NCI-H460 (cell line): ENCODE data around the gene PTPN5. TPM values are rescaled to one million over a fixed set of nuclear protein-coding genes. Genes with fewer than 3 reads are reported as not detected.
A peak's percentile ranks its signal among the peaks of the same experiment; 100 is the strongest.

Source experiments
- DNase-seq: peaks from one replicate; pipeline ENCODE4 v3.0.0-alpha.2; 2016; ENCODE audit warnings: low read depth; ENCODE audit errors: extremely low read depth
- total RNA-seq: library from RNA; depleted of rRNA; stranded (reverse); fragments of >200 nt; shearing (Covaris generic); gene quantifications from 2 replicates; pipeline ENCODE4 v1.2.3, GENCODE V29; 2014

PTPN5 gene
- total RNA-seq, 1 experiment from 2014 or later, result not detected

DNA sequence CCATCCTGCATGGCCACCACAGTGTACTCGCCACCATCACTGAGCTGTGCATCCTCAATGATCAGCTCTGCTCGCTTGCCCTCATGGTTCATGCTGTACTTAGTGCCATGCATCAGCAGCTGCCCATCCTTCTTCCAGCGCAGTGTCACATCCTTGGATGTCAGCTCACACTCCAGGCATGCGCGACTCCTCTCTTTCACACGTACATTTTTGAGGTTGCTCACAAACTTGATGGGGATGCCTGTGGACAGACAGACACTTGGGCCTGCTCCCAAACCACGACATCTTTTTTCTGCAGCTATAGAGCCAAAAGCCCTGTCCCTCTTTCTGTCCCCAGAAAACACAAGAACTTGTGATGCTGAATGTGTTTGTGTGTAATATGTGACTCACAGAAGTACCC is 76.1 kb downstream of the PTPN5 start:
- DNase-seq, result no peak

DNA sequence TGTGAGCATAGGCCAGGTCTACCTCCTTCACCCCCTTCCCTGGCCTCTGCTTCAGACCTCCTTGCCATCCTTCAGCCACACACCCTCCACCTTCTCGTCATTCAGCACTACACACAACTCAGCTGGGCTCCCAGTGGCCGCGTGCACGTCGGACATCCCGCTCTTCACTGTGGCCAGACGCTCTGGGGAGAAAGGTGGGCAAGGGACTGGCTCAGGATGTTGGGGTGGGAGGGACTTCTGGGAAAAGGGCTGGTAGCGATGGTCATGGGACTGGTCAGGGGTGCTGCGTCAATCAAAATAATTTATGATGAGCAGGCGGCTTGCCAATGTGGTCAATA is 77.2 kb downstream of the PTPN5 start:
- no peak for DNase-seq

DNA sequence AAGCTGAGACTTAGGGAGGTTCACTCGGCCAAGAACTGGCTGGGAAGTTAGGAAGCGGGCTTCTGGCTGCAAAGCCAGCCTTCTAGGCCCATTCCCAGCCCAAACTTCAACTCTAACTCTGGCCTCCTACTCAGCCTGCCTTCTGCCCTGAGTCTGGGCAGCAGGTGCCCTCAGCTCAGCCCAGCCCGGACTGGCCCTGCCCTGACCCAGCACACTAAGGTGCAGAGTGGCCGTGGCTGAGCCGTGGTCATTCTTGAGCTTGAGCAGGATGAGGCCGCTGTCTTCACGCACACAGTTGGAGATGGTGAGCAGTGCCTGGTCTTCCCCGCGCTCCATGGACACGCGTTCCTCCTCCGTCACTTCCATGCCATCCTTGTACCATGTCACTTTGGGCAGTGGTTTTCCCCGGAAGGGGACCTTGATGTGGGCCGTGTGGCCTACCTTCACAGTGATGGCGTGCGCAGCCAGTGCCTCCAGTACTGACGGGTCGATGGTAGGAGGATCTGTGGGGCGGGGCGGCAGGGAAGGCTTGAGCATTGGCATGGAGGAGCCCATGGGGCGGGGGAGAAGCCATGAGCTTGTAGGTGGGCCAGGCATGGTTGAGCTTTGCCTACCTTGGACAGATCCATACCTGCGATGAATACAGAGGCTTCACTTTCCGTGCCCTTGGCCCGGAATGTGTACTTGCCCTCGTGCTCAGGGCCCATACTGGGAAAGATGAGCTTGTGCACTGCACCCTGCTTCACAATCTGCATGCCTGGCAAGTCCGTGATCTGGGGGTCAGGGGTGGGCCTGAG is 77.8 kb downstream of the PTPN5 start:
- DNase-seq, result no peak

DNA sequence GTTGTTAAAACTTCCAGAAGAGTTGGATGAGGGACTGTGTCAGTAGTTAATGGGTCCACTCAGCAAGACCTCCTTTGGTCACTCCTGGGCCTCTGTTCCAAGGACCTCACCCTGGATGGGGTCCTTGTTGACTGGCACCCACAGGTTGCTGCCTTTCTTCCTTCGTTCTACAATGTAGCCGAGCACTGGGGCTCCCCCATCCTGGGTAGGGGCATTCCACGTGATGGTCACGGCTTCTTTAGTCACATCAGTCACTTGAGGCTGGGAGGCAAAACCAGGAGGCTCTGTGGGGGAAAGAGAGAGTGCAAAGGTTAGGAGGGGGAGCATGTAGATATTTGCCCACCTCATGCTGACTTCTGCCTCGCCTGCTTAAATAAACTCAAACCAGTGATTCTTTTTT is 81.1 kb downstream of the PTPN5 start:
- no peak for DNase-seq

DNA sequence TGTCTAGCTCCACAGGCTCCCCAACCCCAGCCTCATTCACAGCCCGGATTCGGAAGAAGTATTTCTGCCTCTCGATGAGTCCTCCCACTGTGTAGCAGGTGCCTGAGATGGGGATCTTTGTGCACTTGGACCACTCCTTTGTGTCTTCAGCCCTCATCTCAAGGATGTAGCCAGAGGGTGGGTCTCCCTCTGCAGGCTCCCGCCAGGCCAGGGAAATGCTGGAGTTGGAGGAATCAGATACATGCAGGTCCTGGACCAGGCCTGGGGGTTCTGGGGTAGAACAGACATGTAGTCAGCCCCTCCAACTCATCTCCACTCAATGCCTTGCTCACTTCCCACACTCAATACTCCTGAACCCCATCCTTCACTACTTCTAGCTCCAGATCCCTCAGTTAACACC is 82.2 kb downstream of the PTPN5 start:
- DNase-seq, result no peak

DNA sequence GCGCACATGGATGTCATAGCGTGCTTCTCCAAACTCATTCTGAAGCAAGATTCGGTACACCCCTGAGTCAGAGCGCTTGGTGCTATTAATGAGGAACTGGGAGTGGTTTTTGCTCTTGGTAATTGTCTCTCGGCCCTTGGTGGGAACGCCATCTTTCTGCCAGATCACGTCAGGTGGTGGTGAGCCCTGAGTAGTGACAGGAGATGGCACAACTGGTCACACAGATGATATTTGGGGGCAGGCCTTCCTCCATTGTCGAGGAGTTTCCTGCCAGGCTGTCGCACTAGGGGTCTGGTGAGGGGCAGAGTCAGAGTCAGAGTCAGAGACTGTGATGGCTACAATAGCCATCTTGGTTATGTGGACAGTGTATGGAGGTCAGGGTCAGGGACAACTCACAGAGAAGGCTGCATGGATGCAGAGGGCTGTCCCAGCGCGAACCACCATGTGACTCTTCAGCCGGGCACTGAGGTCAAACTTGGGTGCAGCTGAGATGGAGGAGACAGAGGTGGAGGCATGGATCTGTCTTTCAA is 83.7 kb downstream of the PTPN5 start:
- no peak for DNase-seq

DNA sequence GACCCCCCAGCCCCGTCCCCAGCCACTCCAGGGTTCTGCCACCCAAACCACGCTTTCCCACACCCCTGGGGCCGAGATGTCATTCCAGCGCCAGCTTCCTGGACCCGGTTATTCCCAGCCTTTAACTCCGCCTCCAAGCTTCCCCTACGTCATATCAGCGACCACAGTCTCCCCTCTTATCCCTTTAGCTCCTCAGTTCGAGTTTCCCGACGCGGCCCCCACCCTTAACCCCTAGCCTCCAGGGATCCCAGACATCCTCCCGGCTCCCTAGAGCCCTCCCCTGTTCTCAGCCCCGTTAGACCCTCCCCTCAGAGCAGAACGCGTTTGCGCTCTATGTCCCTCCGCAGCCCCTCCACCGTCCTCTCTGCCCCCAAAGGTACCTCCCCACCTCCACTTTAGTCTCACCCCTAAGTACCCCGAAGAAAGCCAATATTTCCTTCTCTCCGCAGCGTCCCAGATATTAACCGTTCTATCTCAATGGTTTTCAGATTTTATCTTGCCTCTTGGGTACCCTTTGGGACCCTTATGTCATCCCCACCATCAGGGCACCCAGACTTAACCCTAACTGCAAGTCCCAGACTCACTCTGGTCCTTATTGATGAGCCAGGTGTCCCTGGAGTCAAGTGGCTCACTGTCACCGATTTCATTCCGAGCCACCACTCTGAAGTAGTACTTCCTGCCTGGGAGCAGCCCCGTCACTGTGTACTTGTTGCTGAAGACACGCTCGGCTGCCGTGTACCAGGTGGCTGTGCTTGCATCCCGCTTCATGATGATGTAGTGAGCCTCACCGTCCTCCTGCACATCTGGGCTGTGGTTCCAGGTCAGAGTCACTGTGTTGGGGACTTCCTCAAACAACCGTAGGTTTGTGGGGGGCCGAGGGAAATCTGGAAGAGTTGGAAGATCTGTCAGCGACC is 85.0 kb downstream of the PTPN5 start:
- no peak for DNase-seq

DNA sequence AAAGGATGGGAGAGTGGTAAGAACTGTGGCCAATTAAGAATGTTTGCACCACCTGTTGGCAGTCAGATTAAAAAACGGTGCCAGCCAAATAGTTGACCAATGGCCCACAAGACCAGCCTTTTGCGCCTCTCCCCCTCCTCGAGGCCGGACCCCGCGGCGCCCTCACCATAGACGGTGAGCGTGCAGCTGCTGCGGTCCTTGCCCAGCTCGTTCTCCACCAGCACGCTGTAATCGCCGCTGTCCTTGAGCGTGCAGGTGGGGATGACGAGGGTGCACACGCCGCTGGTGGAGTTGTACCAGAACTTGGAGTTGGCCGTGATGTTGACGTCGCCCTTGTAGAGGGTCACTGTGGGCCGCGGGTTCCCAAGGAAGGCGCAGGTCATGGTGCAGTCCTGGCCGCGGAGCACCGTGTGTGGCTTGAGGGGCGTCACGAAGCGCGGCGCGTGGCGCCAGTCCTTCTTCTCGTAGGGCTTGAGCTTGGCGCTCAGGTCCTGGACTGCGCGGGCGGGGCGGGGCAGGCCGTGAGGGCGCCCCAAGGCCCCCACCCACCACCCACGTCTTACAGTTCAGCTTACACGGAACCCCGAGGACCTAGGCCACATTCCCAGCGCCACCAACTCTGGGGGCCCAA is 85.8 kb downstream of the PTPN5 start:
- DNase-seq, result no peak

DNA sequence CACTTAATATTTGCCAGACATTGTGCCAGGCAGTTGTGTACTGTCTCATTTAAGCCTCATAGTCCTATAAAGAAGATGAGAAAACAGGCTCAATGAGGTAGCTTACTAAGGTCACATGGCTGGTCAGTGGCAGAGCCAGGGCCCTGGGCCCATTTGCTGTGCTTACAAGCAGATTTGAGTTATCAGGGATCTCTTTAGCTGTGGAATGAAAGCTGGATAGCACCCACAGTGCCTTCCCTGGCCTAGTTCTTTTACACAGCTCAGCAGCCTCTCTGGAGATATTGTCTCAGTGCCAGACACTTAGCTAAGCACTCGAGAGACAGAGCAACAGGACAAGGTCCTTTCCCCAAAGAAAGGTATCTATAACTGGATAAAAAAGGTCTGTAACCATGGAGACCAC is 86.9 kb downstream of the PTPN5 start:
- no peak for DNase-seq

DNA sequence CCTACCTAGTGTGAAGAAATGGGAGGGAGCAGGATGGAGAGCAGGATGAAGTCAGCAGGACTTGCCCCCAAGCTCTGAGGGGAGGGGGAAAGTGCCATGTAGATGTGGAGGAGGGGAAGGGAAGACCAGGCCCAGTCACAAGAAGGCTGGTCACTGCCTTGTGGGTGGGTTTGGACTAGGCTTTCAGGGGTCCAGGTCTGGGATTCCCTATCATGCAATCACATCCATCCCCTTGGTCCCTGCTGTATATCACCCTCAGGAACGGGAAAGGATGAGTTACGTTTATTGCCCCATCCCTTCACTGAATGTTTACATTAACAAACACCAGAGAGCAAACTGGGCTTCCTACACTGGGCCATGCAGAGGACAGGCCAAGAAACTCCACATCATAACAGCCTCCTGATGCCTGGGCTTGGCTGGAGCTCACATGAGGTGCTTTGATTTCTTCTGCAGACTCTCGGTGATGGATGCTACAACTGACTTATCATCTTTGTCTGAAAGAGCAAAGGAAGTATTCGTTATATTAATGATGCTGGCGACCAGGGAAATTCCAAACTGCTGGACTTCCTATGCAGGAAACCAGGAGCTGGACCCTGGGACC is 87.5 kb downstream of the PTPN5 start:
- DNase-seq, result no peak

DNA sequence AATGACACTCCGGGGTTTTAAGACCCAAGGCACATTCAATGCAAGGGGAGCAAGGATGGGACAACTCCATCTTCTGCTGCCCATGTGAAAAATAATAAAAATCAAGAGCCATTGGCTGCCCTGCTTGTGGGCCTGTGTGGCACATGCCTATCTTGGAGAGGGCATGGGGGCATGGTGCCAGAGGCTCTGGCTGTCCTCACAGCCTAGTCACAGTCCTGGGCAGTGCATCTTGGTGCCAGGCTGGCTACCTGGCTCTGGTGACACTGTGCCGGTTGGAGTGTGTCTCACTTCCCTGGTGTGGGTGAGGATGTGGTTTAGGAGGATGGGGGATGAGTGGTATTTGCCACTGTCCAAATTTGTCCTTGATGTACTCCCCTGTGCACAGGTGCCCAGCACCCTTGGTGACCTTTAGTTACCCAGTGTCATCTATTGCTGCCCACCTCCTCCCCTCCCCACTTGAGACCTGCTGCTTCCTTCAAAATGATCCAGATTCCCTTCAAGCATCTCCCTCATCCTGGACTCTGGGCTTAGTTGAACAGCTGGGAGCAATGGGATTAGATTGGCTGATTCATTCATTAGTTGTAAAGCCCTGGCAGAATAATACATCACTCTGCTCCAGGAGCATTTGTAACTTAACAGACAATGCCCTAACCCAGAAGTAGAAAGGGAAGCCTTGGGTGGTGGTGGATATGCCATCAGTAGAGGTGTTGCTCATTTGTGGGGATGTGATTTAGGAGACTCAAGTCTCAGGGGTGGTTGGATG is 88.4 kb downstream of the PTPN5 start:
- DNase-seq, result no peak

DNA sequence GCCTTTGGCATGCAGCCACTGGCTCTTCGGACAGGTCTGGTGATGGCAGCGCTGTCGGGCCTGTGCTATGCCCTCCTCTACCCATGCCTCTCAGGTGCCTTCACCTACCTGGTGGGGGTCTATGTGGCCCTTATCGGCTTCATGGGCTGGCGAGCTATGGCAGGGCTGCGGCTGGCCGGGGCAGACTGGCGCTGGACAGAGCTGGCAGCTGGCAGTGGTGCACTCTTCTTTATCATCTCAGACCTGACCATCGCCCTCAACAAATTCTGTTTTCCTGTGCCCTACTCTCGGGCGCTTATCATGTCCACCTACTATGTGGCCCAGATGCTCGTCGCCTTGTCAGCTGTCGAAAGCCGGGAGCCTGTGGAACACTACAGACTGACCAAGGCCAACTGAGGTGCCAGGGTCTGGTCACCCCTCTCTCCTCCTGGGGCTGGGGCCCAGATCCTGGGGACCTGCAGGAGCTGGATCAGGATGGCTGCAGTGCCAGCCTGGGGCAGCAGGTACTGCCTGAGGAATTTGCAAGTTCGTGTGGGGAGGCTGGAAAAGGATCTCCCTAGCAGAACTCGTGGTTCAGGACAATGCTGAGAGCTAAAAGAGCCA is 89.9 kb downstream of the PTPN5 start:
- DNase-seq, result no peak

DNA sequence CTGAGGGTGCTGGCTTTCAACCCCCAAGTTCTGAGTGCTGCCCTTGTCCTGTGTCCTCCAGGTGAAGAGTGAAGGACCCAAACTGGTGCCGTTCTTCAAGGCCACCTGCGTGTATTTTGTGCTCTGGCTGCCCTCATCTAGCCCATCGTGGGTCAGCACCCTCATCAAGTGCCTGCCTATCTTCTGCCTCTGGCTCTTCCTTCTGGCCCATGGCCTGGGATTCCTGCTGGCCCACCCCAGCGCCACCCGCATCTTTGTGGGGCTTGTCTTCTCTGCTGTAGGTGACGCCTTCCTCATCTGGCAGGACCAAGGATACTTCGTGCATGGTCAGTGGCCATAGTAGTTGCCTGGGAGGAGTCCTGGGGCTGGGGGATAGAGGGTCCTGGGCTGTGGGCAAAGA is 90.7 kb downstream of the PTPN5 start:
- no peak for DNase-seq

DNA sequence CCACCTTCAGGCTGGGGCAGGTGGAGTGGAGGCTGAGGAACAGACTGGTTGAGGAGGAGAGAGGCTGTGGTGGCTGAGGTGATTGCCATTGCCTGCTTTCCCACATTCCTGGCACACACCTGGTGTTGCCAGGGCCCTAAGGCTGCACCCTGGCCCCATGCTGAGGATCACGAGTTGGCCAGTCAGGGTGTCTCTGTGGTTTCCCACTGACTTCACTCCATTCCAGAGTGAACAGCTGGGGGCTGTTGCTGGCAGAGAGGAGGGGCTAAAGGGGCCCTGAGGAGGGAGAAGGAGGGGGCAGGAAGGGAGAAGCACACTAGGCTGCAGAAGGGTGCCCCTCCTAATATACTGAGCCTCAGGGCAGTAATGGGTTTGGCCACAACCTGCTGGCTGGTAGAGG is 91.2 kb downstream of the PTPN5 start:
- DNase-seq, result no peak

DNA sequence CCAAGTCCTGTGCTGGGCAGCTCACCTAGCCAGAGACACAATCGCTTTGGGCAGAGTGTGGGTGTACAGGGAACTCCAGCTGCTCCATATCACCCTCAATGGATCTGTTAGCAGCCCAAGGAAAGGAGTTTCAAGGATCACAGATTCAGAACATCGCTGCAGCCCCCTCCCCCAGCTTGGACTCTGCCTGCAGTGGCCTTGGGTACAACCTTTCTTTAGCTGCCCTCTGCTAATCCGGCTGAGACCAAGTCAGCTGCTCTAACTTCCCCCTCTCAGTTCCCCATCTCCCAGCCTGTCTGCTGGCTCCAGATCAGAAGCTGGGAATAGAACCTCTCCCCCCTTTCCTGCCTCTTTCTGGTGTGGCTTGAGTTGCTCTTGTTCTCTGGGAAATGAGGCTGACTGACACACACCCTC is 91.7 kb downstream of the PTPN5 start:
- DNase-seq, result no peak

DNA sequence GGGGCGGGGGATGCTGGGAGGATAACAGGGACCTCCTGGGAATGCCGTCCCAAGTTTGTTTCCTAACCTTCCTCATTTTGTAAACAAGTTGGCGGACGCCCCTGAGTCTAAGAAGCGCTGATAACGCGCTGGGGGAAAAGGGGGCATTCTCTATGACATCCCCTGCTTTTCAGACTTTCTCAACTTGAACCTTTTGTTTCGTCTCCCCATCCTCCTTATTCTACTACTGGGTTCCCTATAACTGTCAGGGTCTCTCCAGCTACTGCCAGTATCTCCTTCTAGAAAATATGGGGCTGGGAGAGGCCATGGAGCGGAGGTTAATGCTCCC is 92.4 kb downstream of the PTPN5 start:
- DNase-seq, result no peak

DNA sequence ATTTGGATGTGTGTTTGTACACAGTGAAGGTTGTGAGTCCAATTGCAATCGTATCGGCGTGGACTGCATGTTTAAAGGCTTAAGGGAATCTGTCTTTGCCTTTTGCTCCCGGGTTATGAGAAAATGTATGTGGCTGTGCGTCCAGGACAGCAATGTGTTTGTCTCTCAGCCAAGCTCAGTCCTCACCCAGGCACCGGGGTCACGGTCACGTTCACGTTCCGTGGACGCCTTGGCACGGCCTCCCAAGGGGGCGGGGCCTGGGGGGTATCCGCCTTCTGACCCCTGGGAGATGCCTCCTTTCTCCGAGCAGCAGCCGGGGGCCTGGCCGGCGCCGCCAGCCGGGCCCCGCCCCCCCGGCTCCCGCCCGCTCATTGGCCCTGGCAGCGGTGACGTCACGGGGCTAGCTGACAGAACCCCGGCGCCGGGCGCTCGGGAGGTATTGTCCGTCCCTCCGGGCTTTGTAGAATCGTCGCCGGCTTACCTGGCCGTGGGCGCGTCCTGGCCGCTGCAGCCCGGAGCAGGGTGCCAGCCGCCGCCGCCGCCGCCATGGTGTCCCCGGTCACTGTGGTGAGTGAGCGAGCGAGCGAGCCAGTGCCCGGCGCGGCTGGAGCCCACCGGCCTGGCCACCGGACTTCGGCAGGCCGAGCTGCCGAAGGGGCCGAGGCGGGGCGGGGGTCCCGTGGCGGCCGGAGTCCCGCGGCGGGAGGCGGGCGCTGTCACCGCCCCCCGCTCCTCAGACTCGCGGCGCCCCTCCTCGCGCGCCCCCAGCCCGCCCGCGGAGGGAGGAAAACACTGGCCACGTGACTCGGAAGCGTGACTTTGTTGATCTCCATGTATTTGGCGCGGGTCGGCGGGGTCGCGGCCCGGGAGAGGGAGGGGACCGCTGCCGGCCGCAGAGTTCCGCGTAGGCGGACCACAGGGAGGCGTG is 93.0 kb downstream of the PTPN5 start, which contains the start of gene TMEM86A:
Gene TMEM86A, plus strand, starts transcription at position 439 of the 928 bp plus-strand sequence. Its CDS starts 108 bp downstream, at position 547.
- DNase-seq, result peak; percentile 52

DNA sequence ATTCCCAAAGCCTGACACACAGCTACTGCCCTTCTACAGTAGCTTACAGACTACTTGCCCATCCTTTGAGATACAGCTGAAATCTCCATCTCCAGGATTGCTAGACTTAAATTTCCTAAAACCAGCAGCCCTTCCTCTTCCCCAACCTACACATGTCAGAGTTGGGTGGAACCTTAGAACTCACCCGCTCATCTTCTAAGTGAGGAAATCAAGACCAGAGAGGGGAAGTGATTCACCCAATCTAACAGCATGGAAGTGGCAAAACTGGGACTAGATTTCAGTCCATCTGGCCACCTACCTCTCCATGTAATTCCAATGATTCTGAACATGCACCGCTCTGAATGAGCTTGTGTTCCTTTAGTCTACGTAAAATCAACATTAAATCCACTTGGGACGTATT is 94.0 kb downstream of the PTPN5 start:
- DNase-seq, result no peak
